HUES48 (cell line): ENCODE measurements around the gene PIP4P1.
"Not testable (repeated sequence)": the region's sequence is repeated elsewhere in the genome, so short reads cannot be mapped to it uniquely, and the experiment has no call there.

Source experiments
- H3K27ac ChIP-seq: one replicate; pipeline ENCODE4 v1.7.0; 2013; ENCODE audit warnings: low read depth, low read length, inconsistent platforms
- H3K27me3 ChIP-seq: 2 replicates; pipeline ENCODE4 v1.6.1; 2013; ENCODE audit warnings: mild to moderate bottlenecking, low read length; ENCODE audit not compliant: control insufficient read depth, insufficient read depth
- H3K36me3 ChIP-seq: 2 replicates; pipeline ENCODE4 v1.6.1; 2013; ENCODE audit warnings: low read length; ENCODE audit not compliant: control insufficient read depth, insufficient read depth
- H3K4me1 ChIP-seq: 2 replicates; pipeline ENCODE4 v1.6.1; 2013; ENCODE audit warnings: mild to moderate bottlenecking, low read length; ENCODE audit not compliant: control insufficient read depth, insufficient read depth
- H3K4me3 ChIP-seq: 2 replicates; pipeline ENCODE4 v1.5.1; 2013; ENCODE audit warnings: mild to moderate bottlenecking, low read depth, low read length
- H3K9ac ChIP-seq: 2 replicates; pipeline ENCODE4 v1.6.1; 2013; ENCODE audit warnings: mild to moderate bottlenecking, low read depth, low read length, moderate library complexity
- H3K9me3 ChIP-seq: 2 replicates; pipeline ENCODE4 v1.6.1; 2013; ENCODE audit warnings: low read length; ENCODE audit not compliant: control insufficient read depth, insufficient read depth

The PIP4P1 gene

DNA sequence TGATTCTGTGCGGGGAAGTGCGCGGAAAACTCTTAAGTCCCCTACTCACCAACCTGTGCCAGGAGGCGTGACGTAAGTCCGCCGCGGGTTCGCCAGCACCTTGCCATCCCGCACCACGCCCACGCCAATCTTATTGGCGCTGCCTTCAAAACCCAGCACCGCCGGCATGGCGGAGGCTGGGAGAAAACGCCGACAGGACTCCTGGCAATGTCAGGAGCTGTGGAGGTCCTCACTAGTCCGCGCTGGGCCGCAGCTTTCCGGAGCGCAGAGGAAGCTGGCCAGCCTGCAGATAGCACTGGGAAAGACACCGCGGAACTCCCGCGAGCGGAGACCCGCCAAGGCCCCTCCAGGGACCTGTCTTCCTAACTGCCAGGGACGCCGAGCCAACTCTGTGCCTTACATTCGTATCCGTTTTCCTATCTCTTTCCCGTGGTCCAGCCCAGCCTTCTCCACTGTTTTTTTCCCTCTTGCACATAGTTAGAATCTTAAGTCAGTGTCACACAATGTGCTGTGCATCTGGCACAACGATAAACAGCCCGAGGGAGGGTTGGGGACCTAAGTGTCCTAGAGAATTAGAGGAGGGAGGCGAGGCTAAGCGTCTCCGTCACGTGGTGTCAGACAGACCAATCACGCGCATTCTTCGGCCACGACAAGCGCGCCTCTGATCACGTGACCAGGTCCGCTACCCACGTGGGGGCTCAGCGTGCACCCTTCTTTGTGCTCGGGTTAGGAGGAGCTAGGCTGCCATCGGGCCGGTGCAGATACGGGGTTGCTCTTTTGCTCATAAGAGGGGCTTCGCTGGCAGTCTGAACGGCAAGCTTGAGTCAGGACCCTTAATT is 6.5 kb downstream of the PIP4P1 start, which contains the start of the genes APEX1 and OSGEP:
TSS of gene APEX1 (plus strand) at position 711 of the 839 bp plus-strand sequence. CDS start 420 bp downstream, outside the sequence.
TSS of gene OSGEP (minus strand) at position 297 of the 839 bp plus-strand sequence. CDS start at position 168, 129 bp downstream.
- no peaks in the 10 kb centered on the region for H3K9me3 ChIP-seq
- H3K4me1 ChIP-seq: peaks cover 11% of the 10 kb centered on the region
- peak within 1 kb of the TSS; percentile 90 for H3K27ac ChIP-seq
- H3K27me3 ChIP-seq: no peaks in the 10 kb centered on the region
- peaks cover 66% of the 10 kb centered on the region for H3K36me3 ChIP-seq
- peak within 1 kb of the TSS; percentile 85 for H3K4me3 ChIP-seq
- peak within 1 kb of the TSS; percentile 91 for H3K9ac ChIP-seq

DNA sequence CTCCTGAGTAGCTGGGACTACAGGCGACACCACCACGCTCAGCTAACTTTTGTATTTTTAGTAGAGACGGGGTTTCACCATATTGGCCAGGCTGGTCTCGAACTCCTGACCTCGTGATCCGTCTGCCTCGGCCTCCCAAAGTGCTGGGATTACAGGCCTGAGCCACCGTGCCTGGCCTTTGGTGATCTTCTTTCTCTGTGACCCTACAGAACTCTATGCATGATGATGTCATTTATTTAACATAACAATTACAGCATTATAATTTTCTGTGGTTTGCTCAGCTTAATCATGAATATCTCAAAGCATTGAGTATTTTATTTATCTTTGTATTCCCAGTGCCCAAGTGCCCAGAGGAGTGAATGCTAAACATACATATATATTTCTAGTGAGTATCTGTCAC is 8.4 kb downstream of the PIP4P1 start:
- Histone ChIP-seq H3K36me3 (peaks cover 66% of the 10 kb centered on the region), H3K4me1 (peaks cover 11% of the 10 kb centered on the region)
- H3K9me3 ChIP-seq, H3K4me3 ChIP-seq, H3K27me3 ChIP-seq, H3K9ac ChIP-seq, H3K27ac ChIP-seq: not testable (repeated sequence)

DNA sequence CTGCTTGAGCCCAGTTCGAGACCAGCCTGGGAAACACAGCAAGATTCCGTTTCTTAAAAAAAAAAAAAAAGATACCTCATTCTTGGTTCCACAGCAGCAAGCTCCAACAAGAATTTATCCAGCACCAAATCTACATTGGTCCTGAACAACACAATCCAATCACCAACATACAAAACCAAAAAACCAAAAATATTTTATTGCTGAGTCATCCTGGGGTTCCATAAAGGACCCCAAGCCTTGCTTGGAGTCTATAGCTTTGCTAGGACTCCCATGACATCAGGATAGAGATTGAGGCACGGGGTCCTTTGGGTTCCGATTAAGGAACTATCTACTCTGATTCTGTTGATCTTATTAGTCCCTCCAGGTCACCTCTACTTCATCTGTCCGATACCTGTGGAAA is 14.3 kb downstream of the PIP4P1 start:
- Histone ChIP-seq H3K27me3 (no peaks in the 10 kb centered on the region), H3K27ac (no peak overlapping the region), H3K9ac (no peak overlapping the region), H3K4me1 (no peaks in the 10 kb centered on the region), H3K4me3 (no peak overlapping the region), H3K9me3 (no peaks in the 10 kb centered on the region), H3K36me3 (peaks cover 69% of the 10 kb centered on the region)

DNA sequence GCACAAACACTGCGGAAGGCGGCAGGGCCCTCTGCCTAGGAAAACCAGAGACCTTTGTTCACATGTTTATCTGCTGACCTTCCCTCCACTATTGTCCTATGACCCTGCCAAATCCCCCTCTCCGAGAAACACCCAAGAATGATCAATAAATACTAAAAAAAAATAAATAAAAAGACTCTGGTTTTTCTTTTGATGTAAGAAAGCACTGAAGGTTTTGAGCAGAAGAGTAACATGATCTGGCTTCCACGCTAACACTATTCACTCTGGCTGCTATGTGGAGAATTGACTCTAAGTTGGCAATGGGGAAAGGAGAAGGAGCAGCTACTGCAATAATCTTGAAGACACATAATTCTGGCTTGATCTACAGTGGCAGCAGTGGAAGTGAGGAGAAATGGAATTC is 17.6 kb downstream of the PIP4P1 start:
- H3K9me3 ChIP-seq, H3K4me1 ChIP-seq: not testable (repeated sequence)

DNA sequence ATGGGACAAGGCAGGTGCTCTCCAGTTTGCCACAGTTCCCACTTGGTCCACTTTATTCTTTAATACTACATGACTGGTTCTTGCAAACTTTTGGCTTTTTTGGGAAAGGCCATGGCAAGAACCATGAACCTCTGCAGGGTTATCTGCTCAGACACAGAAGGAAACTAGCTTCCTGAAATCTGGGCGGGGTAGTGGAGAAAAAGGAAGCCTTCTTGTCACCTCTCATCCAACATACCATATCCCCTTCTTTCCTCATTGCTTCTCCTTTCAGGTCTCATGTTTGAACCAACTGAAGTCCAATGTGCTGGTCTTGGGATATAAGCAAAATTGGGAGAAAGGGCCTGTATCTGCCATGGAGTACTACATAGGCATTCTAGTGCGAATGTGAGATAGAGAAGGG is 19.8 kb downstream of the PIP4P1 start:
- no peak overlapping the region for H3K27ac ChIP-seq
- H3K9me3 ChIP-seq: no peaks in the 10 kb centered on the region
- no peak overlapping the region for H3K9ac ChIP-seq
- no peak overlapping the region for H3K4me3 ChIP-seq
- H3K4me1 ChIP-seq: no peaks in the 10 kb centered on the region
- H3K36me3 ChIP-seq: peaks cover 15% of the 10 kb centered on the region
- H3K27me3 ChIP-seq: no peaks in the 10 kb centered on the region

More for the DNA sequence above, 17.6 kb downstream of the PIP4P1 start:
- not testable (repeated sequence) for H3K4me3 ChIP-seq, H3K9ac ChIP-seq, H3K27ac ChIP-seq, H3K27me3 ChIP-seq
- H3K36me3 ChIP-seq: peaks cover 37% of the 10 kb centered on the region

DNA sequence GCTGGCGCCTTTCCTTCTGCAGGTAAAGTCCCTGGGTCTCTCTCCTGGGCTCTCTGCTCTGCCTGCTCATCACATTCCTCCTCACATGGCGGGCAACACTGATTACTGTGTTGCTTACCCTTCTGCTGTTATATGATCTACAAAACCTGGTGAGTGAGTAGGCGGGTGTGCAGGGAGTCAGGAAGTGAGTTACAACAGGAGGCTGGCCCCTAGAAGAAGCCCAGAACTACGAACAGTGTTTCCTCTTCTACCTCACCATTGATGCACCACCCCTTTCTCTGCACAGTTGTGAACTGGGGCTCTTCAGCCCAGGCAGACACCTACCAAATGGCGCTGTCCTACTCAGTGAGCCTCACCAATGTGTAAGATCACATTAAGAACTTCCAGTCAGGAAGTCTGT is 20.4 kb downstream of the PIP4P1 start:
- H3K27me3 ChIP-seq: no peaks in the 10 kb centered on the region
- H3K27ac ChIP-seq: no peak overlapping the region
- no peaks in the 10 kb centered on the region; the same call in 1 of the 2 replicates for H3K4me1 ChIP-seq
- H3K9ac ChIP-seq: no peak overlapping the region
- no peak overlapping the region for H3K4me3 ChIP-seq
- peaks cover 9% of the 10 kb centered on the region for H3K36me3 ChIP-seq
- H3K9me3 ChIP-seq: no peaks in the 10 kb centered on the region

DNA sequence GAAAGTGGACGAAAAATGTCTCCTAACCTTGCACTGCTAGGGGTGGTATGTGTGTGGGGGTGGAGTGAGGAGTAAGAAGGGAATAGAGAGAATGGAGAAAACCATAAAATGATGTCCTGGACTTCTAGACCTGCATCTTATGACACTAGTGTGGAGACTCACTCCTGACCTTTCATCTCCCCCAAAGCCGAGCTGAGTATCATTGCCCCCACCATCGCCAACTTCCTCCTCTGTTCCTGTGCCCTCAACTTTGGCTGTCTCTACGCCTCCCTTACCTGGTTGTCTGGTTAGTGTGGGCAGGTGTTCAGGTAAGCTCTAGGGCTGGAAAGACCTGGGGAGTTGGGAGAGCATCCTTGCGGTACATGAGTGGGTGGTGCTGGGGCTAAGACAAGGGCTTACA is 20.8 kb downstream of the PIP4P1 start:
- Histone ChIP-seq H3K36me3 (peaks cover 5% of the 10 kb centered on the region), H3K9me3 (no peaks in the 10 kb centered on the region), H3K9ac (no peak overlapping the region), H3K27ac (no peak overlapping the region), H3K4me3 (no peak overlapping the region), H3K27me3 (no peaks in the 10 kb centered on the region), H3K4me1 (no peaks in the 10 kb centered on the region; the same call in 1 of the 2 replicates)

DNA sequence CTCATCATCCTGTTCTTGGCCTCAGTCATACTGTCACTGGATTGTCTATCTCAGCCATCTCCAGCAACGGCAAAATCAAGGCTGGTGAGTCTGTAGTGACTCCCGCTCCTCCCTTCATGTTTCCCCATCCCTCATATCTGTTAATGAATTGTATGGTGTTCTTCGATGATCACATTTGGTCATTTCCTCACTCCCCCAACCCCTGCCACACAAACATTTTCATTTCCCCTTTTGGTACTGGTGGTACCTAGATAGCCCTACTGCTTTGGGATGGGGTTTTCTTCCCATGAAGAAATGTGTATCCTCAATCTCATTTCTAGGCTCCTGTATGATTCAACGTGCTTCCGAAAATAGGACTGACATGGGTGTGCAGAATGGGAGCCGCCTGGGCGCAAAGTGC is 22.6 kb downstream of the PIP4P1 start:
- H3K27ac ChIP-seq: no peak overlapping the region
- H3K27me3 ChIP-seq: no peaks in the 10 kb centered on the region
- H3K4me3 ChIP-seq: no peak overlapping the region
- no peaks in the 10 kb centered on the region; the same call in 1 of the 2 replicates for H3K4me1 ChIP-seq
- no peaks in the 10 kb centered on the region for H3K36me3 ChIP-seq
- no peak overlapping the region for H3K9ac ChIP-seq
- no peaks in the 10 kb centered on the region for H3K9me3 ChIP-seq

DNA sequence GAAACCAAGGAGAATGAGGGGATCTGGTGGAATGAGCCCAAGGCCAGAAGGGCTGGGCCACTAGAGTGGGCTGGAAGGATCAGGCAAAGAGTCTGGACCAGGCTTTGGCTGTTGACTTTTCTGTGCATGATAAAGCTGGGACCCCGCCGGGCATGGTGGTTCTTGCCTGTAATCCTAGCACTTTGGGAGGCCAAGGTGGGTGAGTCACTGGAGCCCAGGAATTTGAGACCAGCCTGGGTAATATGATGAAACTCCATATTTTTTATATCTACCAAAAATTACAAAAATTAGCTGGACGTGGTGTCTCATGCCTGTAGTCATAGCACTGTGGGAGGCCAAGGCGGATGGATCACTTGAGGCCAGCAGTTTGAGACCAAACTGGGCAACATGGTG is 24.9 kb downstream of the PIP4P1 start:
- Histone ChIP-seq H3K9ac (no peak overlapping the region), H3K27ac (no peak overlapping the region), H3K27me3 (no peaks in the 10 kb centered on the region), H3K4me1 (no peaks in the 10 kb centered on the region; the same call in 1 of the 2 replicates), H3K4me3 (no peak overlapping the region), H3K36me3 (no peaks in the 10 kb centered on the region), H3K9me3 (no peaks in the 10 kb centered on the region)

DNA sequence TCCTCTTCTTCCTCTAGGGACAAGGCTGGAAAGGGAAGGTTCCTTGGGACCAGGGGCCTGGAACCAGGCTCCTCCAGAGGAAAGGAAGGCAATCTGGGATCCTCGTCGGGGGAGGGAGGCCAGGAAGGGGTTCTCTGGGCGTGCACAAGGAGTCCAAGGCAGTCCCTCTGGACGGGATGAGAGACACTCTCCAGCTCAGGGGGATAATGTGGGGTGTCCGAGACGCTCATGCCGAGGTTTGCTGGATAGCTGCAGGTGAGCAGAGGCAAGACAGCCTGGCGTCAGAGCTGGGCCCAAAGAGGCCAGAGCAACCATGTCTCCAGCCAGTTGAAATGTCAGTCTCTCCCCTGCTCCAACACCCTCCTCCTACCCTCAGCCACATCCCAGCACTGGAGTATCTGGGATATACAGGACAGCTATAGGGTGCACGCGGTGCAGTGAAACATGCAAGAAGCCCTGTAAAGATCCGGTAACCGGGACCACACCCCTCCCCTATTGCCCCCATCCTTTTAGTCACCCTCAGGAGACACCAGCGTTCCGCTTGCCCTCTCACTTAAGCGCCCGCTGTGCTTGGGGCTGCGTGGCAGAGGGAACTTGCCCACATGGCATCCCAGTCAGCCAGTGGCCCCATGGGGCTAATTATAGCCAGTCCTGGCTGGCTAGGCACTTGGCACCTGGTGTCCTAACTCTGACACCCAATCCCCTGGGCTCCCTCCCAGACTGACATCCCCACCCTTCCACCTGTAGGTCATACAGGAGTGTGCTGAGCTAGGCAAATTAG is 25.5 kb downstream of the PIP4P1 start, which contains the start of gene KLHL33:
TSS of gene KLHL33 (minus strand) at position 585 of the 781 bp plus-strand sequence. CDS start at position 230, 355 bp downstream.
- Histone ChIP-seq H3K9me3 (no peaks in the 10 kb centered on the region), H3K36me3 (no peaks in the 10 kb centered on the region), H3K27me3 (no peaks in the 10 kb centered on the region), H3K9ac (no peak within 1 kb of the TSS), H3K4me1 (no peaks in the 10 kb centered on the region; the same call in 1 of the 2 replicates), H3K4me3 (no peak within 1 kb of the TSS), H3K27ac (no peak within 1 kb of the TSS)
